Neural crest cell (in vitro differentiated cells): ENCODE results near the gene HMCN1. TPM values are rescaled to one million over a fixed set of nuclear protein-coding genes. Genes with fewer than 3 reads are reported as not detected.

Source experiments
- DNase-seq: peaks from one replicate; pipeline ENCODE4 v3.0.0; 2021; ENCODE audit warnings: low read depth, mixed read lengths, low spot score
- H3K27ac Mint-ChIP-seq: one replicate; pipeline ENCODE4 v1.8.0; 2021; ENCODE audit warnings: mild to moderate bottlenecking, mixed read lengths; ENCODE audit not compliant: unreplicated experiment
- H3K27me3 Mint-ChIP-seq: 2 replicates; pipeline ENCODE4 v1.8.0; 2021; ENCODE audit warnings: low read depth, mild to moderate bottlenecking, mixed read lengths
- H3K36me3 Mint-ChIP-seq: 2 replicates; pipeline ENCODE4 v1.8.0; 2021; ENCODE audit warnings: low read depth, mild to moderate bottlenecking, mixed read lengths
- H3K4me1 Mint-ChIP-seq: 2 replicates; pipeline ENCODE4 v1.8.0; 2021; ENCODE audit warnings: mixed read lengths
- H3K4me3 Mint-ChIP-seq: one replicate; pipeline ENCODE4 v1.8.0; 2021; ENCODE audit warnings: mild to moderate bottlenecking, mixed read lengths
- H3K9me3 Mint-ChIP-seq: 2 replicates; pipeline ENCODE4 v1.8.0; 2021; ENCODE audit warnings: mixed read lengths
- CTCF ChIP-seq: fragments of 200-600 bp; sonication (generic); conservative IDR thresholded peaks from 2 replicates; pipeline ENCODE4 v1.5.0; 2021; ENCODE audit warnings: antibody characterized with exemption, mild to moderate bottlenecking
- total RNA-seq: library from RNA; stranded (reverse); gene quantifications from 2 replicates; pipeline ENCODE4 v1.2.1, GENCODE V29; 2021

Gene HMCN1
- total RNA-seq, 1 donor from 2014 or later: 16.6 TPM

GRCh38 chr1:186125511-186125910, 391.3 kb downstream of the HMCN1 start:
- H3K36me3 Mint-ChIP-seq: peaks cover 4% of the 10 kb centered on the region
- peaks cover 6% of the 10 kb centered on the region for H3K4me1 Mint-ChIP-seq
- TF ChIP-seq CTCF: no peak
- no peak overlapping the region for H3K27ac Mint-ChIP-seq
- no peak overlapping the region for H3K4me3 Mint-ChIP-seq
- H3K27me3 Mint-ChIP-seq: no peaks in the 10 kb centered on the region
- no peak for DNase-seq
- no peaks in the 10 kb centered on the region for H3K9me3 Mint-ChIP-seq

- peaks cover 6% of the 10 kb centered on the region for H3K4me1 Mint-ChIP-seq
- DNase-seq: no peak
- H3K27ac Mint-ChIP-seq: no peak overlapping the region
- H3K9me3 Mint-ChIP-seq: no peaks in the 10 kb centered on the region
- no peaks in the 10 kb centered on the region for H3K27me3 Mint-ChIP-seq
- H3K36me3 Mint-ChIP-seq: no peaks in the 10 kb centered on the region
- H3K4me3 Mint-ChIP-seq: no peak overlapping the region
- TF ChIP-seq CTCF: no peak
These were observed 395.6 kb downstream of the HMCN1 start for GRCh38 chr1:186129758-186130157.

GRCh38 chr1:186139115-186139514, 404.9 kb downstream of the HMCN1 start:
- DNase-seq: no peak
- H3K4me3 Mint-ChIP-seq: no peak overlapping the region

GRCh38 chr1:186139701-186140100, 405.5 kb downstream of the HMCN1 start:
- H3K9me3 Mint-ChIP-seq: peaks cover 4% of the 10 kb centered on the region
- no peak overlapping the region for H3K27ac Mint-ChIP-seq
- no peaks in the 10 kb centered on the region for H3K27me3 Mint-ChIP-seq
- peaks cover 3% of the 10 kb centered on the region for H3K4me1 Mint-ChIP-seq
- H3K4me3 Mint-ChIP-seq: no peak overlapping the region
- DNase-seq: no peak
- peaks cover 10% of the 10 kb centered on the region for H3K36me3 Mint-ChIP-seq
- TF ChIP-seq CTCF: no peak

More at GRCh38 chr1:186139115-186139514, 404.9 kb downstream of the HMCN1 start:
- Mint-ChIP-seq H3K9me3 (peaks cover 4% of the 10 kb centered on the region), H3K36me3 (peaks cover 10% of the 10 kb centered on the region), H3K27me3 (no peaks in the 10 kb centered on the region), H3K4me1 (peaks cover 3% of the 10 kb centered on the region), H3K27ac (no peak overlapping the region)
- no peak for TF ChIP-seq CTCF

- Mint-ChIP-seq H3K27me3 (no peaks in the 10 kb centered on the region), H3K27ac (no peak overlapping the region), H3K4me3 (no peak overlapping the region), H3K4me1 (peaks cover 3% of the 10 kb centered on the region), H3K36me3 (peaks cover 18% of the 10 kb centered on the region), H3K9me3 (peaks cover 4% of the 10 kb centered on the region)
- no peak for TF ChIP-seq CTCF
- DNase-seq: no peak
These were observed 408.0 kb downstream of the HMCN1 start for GRCh38 chr1:186142159-186142558.

- Mint-ChIP-seq H3K27ac (no peak overlapping the region), H3K9me3 (peaks cover 4% of the 10 kb centered on the region), H3K4me1 (peaks cover 4% of the 10 kb centered on the region), H3K27me3 (no peaks in the 10 kb centered on the region), H3K36me3 (peaks cover 21% of the 10 kb centered on the region), H3K4me3 (no peak overlapping the region)
- TF ChIP-seq CTCF: no peak
- no peak for DNase-seq
These were observed 408.7 kb downstream of the HMCN1 start for GRCh38 chr1:186142916-186143315.
